Activated CD8-positive, alpha-beta memory T cell treated with anti-CD3 and anti-CD28 coated beads for 48 hours (primary cell): ENCODE measurements around the gene SLC25A25.

Experiments used
- DNase-seq, 3 experiments: peaks; one replicate each; pipeline ENCODE4 v3.0.0-alpha.2; 2020; ENCODE audit warnings: low read depth in 2 of 3, low spot score in 2 of 3

Gene SLC25A25

GRCh38 chr9:128072144-128073021 lies 4.4 kb downstream of the SLC25A25 start:
- DNase-seq: no peak

DNA sequence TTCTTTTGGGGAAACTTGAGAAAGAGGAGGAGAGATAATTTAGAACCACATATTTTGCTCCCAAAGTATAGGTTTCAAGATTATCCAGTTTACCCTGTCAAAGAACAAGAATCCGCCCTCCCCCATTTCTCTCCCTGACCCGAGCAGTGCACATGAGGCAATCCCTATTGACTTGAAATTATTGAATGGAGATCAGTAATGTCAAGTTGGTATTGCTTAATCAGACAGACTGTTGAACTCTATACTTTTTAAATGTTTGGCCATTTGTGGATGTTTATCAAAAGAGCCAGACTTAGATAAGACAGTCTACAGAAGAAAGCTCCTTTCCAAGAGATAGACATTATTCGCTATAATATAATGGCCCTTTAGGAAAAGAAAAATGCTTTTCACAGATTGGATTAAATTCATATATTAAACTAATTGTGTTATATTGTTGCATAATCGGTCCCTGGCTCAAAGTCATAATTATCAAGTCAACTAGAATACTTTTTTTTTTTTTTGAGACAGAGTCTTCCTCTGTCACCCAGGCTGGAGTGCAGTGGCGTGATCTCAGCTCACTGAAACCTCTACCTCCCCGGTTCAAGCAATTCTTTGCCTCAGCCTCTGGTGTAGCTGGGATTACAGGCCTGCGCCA lies 5.3 kb downstream of the SLC25A25 start:
- DNase-seq: no peak

- DNase-seq: no peak
Observed at GRCh38 chr9:128077847-128078503, 9.9 kb downstream of the SLC25A25 start.

GRCh38 chr9:128078504-128079434 lies 10.7 kb downstream of the SLC25A25 start:
- DNase-seq: no peak

- DNase-seq: no peak
Observed at GRCh38 chr9:128080206-128080605, 12.2 kb downstream of the SLC25A25 start.

DNA sequence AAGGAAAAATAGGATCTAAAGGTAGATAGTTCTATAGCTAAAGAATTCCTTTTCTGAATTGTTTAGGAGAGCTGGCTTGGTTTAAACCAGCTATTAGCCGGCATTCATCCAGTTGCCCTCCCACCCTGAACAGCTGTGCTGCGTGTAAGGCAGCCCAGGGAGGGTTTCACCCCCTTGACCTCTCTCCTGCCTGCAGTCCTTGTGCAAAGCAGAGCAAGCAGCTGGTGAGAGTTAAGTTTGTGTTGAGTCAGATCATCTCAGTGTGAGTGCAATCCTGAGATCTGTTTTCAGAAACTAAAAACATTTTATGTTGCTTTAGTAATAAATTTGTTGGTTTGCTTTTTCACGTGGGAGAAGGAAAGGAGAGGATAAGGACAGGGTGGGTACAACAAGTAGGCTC lies 13.0 kb downstream of the SLC25A25 start:
- DNase-seq: no peak

DNA sequence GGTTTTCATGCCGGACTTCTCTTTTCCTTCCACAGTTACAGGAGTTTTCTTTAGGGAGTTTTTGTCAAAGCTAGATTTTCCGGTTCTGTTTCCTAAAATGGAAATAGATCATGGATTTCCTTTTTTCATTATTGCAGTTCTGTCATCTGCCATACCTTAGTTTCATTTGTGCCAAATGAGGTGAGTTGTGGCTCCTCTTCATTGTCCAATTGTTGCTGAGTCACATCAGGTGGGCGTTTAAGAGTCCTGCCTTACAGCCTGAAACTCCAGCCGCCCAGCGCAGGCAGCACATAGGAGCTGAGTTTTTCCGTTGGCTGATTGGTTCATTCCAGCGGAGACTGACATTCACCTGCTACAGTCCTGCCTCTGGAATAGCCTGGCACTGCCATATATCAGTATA lies 14.1 kb downstream of the SLC25A25 start:
- no peak for DNase-seq

- DNase-seq: no peak
Observed at GRCh38 chr9:128084746-128085145, 16.7 kb downstream of the SLC25A25 start.

- DNase-seq: no peak
Observed at GRCh38 chr9:128085943-128086342, 17.9 kb downstream of the SLC25A25 start.

DNA sequence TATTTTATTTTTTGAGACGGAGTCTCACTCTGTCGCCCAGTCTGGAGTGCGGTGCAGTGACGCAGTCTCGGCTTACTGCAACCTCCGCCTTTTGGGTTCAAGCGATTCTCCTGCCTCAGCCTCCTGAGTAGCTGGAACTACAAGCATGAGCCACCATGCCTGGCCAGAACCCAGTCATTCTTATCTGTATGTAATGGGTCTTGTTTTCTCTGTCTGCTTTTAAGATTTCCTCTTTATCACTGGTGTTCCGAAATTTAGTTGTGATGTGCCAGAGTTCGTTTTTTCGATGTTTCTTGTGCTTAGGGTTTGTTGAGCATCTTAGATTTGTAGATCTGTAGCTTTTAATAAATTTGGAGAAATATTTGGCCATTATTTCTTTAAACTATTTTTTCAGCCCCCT lies 19.2 kb downstream of the SLC25A25 start:
- DNase-seq: no peak

GRCh38 chr9:128088253-128088945 lies 20.4 kb downstream of the SLC25A25 start:
- no peak for DNase-seq

GRCh38 chr9:128089299-128089698 lies 21.3 kb downstream of the SLC25A25 start:
- no peak for DNase-seq

GRCh38 chr9:128091144-128091543 lies 23.1 kb downstream of the SLC25A25 start:
- DNase-seq: no peak

GRCh38 chr9:128091571-128091970 lies 23.5 kb downstream of the SLC25A25 start:
- DNase-seq: no peak

DNA sequence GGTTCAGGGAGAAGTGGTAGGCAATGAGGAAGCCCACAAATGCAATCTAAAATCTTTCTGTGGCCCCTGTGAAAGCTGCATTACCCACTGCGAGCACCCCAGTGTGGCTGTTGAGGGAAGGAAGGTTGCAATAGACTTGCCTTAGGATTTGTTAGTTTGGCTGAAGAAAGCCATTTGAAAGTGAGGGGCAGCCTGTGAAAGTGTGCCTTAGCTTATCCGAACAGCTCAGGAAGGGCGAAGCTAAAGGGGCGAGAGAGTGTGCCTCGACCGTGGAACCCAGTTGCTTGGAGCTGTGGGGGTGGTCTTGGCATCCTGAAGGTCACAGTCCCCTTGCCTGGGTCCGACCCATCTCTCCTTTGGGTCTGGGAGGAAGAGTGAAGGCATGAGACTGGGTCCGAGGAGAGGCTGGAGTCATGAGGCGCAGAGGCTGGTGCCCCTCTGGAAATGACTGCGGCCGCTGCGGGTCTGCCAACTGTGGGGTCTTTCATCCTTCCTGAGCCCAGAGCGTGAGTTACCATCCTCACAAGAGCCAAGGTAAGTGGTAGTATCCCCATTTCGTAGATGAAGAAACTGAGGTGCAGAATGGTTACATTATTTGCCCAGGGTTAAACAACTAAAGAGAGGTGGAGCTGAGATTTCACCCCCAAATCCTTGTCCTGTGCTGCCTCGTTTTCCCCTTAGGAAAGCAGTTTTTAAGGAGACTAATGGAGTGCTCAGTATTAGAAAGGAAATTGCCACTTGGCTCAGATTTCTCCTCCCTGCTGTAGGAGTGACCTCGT lies 24.4 kb downstream of the SLC25A25 start:
- DNase-seq: no peak

GRCh38 chr9:128093011-128093410 lies 25.0 kb downstream of the SLC25A25 start:
- DNase-seq: no peak

GRCh38 chr9:128094166-128094949 lies 26.3 kb downstream of the SLC25A25 start:
- DNase-seq: peak in 2 of 3 experiments; percentile 44 to 56

- DNase-seq: no peak
Observed at GRCh38 chr9:128094950-128095544, 27.0 kb downstream of the SLC25A25 start.
